Stimulated activated CD4-positive, alpha-beta T cell treated with anti-CD3 and anti-CD28 coated beads, TNF-alpha, amount 100 ng/mL, for 48 hours (primary cell): ENCODE data around the gene ZNF385D.

Experiments
- DNase-seq, 3 donors: peaks; one replicate each; pipeline ENCODE4 v3.0.0-alpha.2; 2020; ENCODE audit warnings: low read depth in 3 of 3

Gene ZNF385D

DNA sequence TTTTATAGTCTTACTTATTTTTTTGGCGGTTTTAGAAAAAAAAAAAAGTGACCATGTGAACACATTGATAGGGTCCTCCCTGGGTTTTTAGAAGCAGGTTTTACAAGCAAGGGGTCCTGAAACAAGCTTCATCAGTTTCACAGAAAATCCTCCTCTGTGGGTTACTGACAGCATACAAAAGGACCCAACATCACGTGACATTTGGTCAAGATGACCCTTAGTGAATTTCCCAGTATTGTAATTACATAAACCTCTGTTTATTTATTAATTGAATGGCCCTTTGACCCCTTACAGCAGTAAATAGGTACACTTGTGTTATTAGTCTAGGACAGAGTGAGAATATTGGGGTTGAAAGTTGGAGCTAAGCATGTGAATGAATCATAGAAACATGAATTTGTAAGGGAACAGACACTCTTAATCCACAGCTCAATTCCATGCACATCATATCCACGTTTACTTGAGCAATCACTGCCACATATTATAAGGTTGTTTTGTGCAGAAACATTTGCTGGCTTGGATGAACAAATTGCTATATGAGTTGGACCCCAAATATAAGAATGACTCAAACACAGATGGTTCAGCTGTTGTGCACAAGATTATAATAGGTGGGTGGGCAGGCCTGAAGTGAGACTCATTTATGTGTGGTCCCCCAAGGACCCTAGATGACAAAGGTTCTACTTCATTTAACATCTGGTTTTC lies 137.5 kb downstream of the ZNF385D start:
- DNase-seq = no peak

DNA sequence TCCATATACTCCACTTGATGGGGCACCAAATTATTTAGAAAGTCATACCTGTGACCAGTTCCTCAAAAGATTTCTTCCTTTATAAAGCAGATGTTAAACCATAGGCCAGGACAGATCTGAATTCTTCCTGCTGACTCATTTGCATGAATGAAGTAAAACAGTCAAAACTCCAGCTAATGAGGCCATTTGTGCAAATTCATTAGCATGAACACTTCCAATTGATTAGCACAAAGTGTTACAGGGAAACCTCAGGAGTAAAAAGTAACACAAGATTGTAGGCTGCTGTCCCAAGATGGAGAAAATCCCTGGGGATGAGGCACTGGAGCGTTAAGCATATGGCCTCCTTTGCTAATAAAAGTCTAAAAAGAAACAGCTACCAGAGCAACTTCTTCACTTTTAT lies 149.8 kb downstream of the ZNF385D start:
- DNase-seq = no peak

DNA sequence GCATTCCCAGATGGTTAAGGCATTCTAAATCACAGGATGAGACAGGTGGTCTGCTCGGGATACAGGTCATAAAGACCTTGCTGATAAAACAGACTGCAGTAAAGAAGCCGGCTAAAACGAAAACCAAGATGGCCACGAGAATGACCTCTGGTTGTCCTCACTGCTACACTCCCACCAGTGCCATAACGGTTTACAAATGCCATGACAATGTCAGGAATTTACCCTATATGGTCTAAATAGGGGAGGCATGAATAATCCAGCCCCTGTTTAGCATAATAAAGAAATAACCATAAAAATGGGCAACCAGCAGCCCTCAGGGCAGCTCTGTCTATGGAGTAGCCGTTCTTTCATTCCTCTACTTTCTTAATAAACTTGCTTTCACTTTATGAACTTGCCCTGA lies 151.1 kb downstream of the ZNF385D start:
- DNase-seq = no peak

DNA sequence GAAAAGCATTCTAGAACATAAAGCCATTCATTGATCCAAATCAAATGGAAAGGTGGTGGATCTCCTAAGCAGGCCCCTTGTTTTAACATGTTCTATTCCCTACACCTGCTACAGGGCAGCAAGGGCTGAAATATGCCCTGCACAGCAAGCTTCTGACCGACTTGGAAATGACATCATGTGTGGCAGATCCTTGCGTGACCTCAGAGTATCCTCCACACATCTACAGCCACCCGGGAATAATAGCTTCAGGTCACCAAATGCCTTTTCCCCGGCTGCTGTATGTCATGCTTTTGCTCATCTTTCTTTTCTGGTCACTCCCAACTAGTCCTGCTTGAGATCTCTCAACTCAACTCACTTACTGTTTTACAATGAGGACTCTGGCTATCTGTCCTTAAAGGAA lies 158.2 kb downstream of the ZNF385D start:
- no peak for DNase-seq

DNA sequence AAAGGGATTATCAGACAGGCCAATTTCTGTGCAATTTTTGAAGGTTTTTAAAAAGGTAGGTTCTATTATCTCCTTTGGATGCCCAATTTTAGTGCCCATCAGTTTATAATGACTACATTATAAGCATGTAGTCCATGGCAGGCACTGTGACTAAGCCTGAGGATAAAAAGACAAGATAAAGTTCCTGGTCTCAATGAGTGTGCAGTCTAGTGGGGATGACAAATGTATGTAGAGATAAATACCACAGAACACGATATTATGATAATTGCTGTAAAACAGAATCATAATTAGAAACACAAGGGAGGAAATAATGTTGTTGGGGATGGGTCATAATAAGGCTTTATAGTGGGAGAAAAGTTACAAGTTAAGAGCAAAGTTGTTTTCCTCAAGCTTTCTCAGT lies 163.1 kb downstream of the ZNF385D start:
- DNase-seq = no peak

DNA sequence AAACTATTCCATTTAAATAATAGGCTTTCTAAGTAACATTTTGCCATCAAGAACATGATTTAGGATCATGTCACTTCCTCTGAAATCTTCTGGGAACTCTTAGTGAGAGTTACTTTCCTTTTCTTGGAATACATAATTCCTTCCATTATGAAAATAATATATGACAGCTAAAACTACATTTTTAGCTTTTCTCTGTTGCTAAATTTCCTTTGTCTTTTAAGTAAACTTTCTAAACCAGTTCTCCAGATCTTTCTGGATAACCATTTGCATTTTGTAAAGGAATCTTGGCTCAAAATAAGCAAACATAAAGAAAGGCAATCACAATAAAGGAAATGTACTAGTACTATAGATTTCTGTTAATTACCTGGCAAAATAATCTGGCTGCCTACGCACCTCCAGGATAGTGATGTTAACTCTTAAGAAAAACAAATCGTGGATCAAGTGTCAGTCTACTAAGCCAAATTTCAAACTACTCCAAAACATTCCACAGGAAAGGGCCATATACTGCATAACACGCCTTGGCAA lies 165.7 kb downstream of the ZNF385D start:
- no peak for DNase-seq

DNA sequence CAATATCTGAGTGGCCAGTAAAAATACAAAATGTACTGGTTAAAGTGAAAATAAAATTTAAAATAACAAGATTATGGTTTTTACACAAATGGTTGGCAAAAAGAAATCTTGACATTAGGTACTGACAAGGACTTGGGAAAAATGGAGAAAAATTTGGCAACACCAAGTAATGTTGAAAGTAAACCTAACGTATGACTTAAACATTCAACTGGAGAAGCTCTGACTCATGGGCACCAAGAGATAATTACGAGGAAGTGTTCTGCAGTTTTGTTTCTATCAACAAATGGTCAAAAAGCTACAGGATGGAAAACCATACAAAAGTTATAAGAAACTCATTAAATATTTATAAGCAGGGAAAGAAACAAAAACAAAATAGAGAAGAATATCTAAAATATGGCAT lies 177.7 kb downstream of the ZNF385D start:
- DNase-seq = no peak

DNA sequence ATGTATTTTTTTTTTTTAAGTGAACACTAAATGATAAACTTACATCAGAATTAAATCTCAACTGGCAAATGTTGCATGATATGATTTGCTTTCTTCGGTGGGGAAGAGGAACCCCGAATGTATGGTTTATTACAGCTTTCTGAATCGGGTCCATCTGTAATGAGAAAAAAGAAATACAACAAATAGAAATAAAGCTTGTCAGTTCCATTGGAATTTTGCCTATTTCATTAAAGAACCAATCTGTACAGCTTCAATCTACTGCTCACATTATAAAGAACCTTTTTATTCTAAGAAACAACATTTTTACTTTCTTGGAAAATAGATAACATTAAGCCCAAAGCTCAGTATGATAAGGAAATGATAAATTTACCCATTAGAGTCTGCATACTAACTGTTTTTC lies 186.5 kb downstream of the ZNF385D start:
- DNase-seq = no peak

DNA sequence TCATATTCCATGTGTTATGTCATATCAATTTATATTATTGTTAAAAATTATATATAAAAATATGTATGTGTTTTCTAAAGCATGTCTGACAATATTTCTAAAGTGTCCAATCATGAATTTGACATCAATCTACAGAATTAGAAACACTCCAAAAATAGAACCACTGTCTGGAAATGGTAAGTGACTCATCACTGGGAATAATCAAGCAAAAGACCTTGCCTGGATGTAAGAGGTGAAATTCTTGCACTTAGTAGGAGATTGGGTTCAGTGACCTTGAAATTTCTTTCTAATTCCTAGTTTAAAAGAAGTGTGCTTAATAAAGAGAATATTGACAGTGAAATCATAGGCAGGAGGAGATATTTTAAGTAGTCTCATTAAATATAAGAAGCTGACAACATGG lies 188.8 kb downstream of the ZNF385D start:
- DNase-seq = no peak

DNA sequence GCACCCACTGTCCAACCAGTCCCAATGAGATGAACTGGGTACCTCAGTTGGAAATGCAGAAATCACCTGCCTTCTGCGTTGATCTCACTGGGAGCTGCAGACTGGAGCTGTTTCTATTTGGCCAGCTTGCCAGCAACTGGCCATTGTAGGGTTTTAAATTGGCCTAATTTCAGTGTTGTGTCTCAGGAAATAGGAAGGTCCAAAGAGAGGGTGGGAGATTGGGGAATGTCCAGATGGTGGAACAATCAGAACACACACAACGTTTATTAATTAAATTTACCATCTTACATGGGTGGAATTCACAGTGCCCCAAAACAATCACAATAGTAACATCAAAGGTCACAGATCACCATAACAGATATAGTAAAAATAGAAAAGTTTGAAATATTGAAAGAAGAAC lies 189.5 kb downstream of the ZNF385D start:
- no peak for DNase-seq

DNA sequence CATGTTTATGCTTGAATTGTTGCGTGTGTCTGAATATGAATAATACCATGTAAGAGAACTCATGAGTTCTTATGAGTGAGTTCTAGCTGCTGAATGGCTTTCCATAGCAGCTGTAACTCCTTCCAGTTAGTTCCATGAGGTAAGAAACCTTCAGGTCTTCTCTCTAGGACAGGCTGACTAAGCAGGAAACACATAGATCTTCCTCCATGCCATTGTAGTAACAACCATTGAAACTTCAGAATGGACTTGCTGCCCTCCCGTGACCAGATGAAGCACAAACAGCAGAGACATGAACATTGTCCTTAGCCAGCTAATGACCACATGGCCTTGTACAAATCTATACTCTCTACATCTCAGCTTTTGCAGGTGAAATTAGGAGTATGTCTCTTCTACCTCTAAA lies 200.0 kb downstream of the ZNF385D start:
- no peak for DNase-seq

DNA sequence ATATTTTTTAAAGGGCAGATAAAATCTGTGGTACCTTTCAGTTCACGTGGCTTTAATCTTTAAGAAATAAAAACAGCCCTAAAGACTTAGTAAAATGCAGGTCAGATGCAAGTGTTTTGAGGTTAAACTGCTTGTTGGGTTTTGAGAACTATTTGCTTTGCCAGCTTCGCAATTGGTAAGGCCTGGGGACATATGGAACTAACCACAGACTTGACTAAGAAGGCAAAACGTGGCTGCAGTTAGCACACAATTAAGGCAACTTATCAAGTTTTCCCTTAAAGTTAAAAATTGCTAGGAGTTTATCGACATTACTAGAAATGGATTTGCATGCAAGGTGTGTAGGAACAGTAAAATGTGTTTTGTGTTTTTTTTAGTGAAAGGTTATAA lies 206.9 kb downstream of the ZNF385D start:
- DNase-seq = no peak

DNA sequence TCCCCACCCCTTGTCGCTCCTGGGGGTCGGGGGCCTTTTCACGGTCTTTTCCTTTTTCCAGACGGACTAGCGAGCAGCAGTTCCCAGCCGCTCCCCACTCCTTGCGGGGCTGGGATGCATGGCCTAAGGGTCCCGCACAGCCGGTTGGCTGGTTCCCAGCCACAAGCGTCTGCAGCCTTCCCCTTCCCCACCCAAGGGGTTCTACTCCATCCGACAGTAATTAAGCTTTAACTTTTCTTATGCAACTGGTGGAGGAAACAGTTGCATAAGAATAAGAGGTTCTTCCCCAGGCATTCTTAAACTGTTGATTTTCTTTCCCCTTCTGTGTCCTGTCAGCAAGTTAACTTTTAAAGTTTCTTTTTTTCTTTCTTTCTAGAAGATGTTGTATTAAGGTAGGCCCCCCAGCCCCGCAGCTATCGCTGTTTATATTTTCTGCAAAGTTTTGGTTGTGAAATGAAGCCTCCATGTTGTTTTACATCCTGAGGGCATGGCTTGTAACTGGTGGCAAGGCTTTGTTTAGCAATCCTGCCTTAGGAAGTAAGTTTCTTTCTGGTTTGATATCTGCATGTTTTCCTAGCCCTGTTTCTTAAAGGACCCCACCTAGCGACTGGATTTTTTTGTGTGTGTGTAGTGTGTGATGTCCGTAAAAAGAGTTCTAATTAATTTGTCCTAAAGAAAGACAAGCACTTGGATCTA lies 207.5 kb downstream of the ZNF385D start:
- DNase-seq = no peak

DNA sequence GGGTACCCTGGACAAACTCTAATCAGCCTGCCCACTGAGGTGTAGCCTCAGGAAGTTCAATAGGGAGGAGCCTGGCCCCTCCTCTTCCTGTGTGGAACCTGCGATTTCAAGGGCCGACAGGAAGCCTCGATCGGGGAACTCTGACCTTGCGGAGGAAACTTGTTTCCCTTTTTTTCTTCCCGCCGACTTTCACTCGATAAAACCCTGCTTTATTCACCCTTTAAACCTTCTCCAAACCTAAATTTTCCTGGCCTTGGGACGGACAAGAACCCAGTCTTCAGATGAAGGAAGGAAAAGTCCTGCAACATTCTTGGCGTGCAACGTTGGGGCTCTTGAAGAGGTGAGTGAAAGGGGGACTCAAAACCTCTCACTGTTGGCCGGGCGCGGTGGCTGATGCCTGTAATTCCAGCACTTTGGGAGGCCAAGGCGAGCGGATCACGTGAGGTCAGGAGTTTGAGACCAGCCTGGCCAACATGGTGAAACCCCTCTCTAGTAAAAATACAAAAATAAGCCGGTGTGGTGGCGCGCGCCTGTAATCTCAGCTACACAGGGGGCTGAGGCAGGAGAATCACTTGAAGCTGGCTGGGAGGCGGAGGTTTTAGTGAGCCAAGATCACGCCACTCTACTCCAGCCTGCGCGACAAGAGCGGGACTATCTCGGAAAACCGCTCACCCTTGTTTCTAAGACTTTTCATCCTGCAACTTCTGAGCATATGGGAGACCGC lies 208.2 kb downstream of the ZNF385D start:
- no peak for DNase-seq

DNA sequence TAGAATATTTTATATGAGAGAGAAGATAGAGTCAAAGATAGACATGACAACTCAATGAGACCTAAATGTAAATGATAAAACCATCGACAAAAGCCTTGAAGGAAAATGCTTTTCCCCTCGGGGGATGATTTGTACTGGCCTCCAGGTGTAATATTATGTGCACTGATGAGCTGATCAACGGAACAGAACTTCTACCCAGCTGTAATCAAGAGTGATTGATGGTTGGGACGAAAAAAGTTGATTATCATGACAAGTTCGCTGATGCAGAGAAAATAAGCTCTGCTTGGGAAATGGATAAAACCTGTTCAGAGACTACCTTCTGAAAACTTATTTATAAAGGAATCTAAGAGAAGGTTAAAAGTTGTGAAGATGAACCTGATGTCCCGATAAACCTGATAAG lies 210.7 kb downstream of the ZNF385D start:
- no peak for DNase-seq

DNA sequence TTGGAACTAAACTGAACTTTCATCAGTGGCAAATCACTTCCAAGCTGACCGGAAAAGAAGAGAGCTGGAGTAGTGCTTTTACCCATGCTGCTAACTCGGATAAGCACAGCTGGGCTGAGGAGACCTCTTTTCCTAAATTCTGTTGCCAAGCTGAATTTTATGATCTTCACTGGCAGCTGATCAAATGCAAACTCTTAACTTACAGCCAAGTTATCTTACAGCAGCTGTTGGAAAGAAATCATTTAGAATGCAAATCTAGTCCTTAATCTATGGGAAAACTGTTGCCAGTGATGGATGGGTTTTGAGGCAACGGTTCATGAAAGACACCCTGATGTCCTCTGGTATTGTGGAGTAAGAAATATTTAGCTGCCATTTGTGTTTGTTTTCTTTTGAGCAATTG lies 216.5 kb downstream of the ZNF385D start:
- DNase-seq = no peak

DNA sequence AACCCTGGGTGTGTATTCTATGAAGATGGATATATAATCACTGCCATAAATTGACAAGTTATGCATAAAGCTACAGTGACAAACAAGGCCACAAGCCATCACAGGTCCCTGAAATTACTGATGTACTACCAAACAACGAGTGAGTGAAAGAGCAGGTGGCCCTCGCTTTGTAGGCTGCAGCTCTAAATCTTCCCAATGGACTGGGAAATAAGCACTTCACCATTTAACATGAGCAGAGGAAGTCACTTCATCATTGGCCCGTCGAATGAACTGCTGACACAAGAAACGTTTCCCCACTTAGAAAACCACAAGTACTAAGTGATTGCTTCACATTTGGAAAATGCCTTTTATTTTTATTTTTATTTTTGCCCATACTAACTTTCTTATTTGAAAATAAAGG lies 218.0 kb downstream of the ZNF385D start:
- no peak for DNase-seq

DNA sequence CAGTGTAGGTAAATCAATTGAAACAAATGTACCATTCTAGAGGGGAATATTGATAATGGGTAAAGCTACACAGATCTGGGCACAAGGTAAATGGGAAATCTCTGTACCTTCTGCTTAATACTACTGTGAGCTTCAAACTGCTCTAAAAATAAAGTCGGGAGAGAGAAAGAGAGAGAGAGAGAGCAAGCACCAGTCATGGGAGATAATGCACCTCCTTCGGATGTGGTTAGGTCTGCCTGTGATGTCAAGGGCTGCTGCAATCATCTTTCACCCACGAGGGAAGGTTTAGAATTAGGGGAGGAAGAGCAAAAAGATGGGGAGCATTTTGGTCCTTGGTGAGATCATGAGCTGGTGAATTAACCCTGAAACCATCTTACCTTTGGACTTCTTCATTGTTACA lies 219.1 kb downstream of the ZNF385D start:
- DNase-seq = no peak

DNA sequence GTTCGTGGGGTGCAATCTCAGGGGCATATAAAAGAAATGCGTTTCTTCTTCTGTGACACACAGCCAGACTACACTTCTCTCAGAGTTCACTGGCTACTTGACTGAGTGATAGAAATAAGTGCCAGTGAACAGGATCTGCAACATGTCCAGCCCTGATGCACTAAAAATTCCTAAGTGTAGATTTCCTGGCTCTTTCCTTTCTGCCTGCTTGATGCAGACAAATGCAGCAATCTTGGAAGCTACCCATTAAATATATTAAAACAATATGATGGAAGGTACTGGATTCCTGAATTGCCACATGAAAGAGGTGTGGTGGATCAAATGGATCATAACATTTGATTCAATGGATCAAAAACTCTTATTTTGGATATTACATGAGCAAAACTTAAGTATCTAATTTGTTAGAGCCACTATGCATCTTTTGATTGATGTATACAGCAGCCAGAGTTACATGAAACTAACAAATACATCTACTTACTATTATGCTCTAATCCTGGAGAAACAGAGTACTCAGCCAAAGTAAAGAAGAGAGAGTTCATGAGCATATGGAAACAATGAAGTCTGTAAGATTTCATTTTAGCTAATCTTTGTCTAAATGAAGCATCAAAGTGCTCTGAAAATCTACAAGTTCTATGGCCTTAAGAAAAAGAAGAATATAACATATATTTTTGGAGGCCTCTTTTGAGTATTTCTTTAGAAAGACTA lies 222.6 kb downstream of the ZNF385D start:
- no peak for DNase-seq

DNA sequence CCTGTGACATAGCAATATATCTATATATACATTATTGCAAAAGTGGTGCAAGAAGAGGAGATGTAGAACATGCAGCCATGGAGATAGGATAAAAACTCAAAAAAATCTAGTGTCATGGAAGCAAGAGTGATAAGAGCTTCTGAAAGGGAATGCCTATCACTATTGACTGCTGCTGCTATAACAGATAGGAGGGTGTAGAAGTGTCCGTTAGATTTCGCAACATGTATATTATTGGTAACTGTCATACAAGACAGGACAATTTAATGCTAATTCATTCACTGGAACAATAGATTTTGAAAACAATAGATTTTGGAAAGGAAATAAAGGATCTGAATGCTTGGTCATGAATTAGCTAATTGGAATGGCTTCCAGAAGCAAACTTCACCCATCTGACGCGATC lies 224.5 kb downstream of the ZNF385D start:
- no peak for DNase-seq

DNA sequence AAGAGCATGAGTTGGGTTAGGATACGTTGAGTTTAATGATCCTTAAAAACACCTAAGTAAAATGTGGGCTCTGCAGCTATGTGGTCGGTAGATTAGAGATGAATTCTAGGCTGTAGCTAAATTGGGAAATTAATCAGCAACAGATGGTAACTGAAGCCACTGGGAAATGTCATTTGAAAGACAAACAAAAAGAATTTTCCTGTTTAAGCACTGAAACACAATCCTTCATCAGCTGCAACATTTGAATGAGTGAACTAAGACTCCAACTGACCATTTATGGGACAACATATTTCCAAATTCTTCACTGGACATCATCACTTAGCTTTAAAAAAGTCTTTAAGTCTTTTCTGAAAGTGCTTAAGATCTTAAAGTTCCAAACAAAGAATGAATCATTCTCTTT lies 226.9 kb downstream of the ZNF385D start:
- DNase-seq = no peak
